Keratinocyte (primary cell): ENCODE data around the gene SLC7A5. TPM values are rescaled to one million over a fixed set of nuclear protein-coding genes. Genes with fewer than 3 reads are reported as not detected.

ENCODE experiments used
- DNase-seq: peaks from one replicate; pipeline ENCODE4 v3.0.0-alpha.2; 2011; ENCODE audit warnings: low read depth, missing footprints, low spot score
- FAIRE-seq: peaks from 2 replicates; lab custom pipeline; 2011; peaks lifted over from hg19 to GRCh38; lab: Jason Lieb, UNC
- H2AFZ ChIP-seq: 2 replicates; pipeline ENCODE4 v1.6.0; 2012; ENCODE audit warnings: low read length, control low read depth, inconsistent platforms; ENCODE audit not compliant: control insufficient read depth
- H3K27ac ChIP-seq: 2 replicates; pipeline ENCODE4 v1.5.1; 2011; ENCODE audit warnings: low read length; ENCODE audit not compliant: control insufficient read depth, insufficient read depth
- H3K27me3 ChIP-seq: 3 replicates; pipeline ENCODE4 v1.6.0; 2011; ENCODE audit warnings: low read length; ENCODE audit not compliant: control insufficient read depth, insufficient read depth; ENCODE audit errors: extremely low read depth
- H3K36me3 ChIP-seq, 2 experiments: 2 replicates in 1 of 2; 3 replicates in 1 of 2; pipeline ENCODE4 v1.5.1; 2011; ENCODE audit warnings: low read length in 2 of 2, mild to moderate bottlenecking in 1 of 2; ENCODE audit not compliant: control insufficient read depth in 2 of 2, insufficient read depth in 2 of 2; ENCODE audit errors: extremely low read depth in 1 of 2
- H3K4me1 ChIP-seq: 3 replicates; pipeline ENCODE4 v1.5.1; 2011; ENCODE audit warnings: low read length; ENCODE audit not compliant: control insufficient read depth, insufficient read depth; ENCODE audit errors: extremely low read depth
- H3K4me2 ChIP-seq: 3 replicates; pipeline ENCODE4 v1.6.0; 2011; ENCODE audit warnings: low read depth, low read length; ENCODE audit not compliant: control insufficient read depth, insufficient read depth; ENCODE audit errors: extremely low read depth
- H3K4me3 ChIP-seq, 3 experiments: fragments of 200-600 bp in 1 of 3; sonication (generic) in 1 of 3; 2 replicates in 2 of 3; 3 replicates in 1 of 3; pipeline ENCODE4 v1.5.1; 2011 to 2016; ENCODE audit warnings: low read length in 3 of 3, mild to moderate bottlenecking in 3 of 3, control low read depth in 2 of 3, inconsistent platforms in 1 of 3, low read depth in 1 of 3, mixed read lengths in 1 of 3, mixed run types in 1 of 3, moderate library complexity in 1 of 3; ENCODE audit not compliant: control insufficient read depth in 2 of 3, insufficient read depth in 2 of 3; ENCODE audit errors: extremely low read depth in 1 of 3
- H3K79me2 ChIP-seq: 2 replicates; pipeline ENCODE4 v1.6.0; 2012; ENCODE audit warnings: low read length; ENCODE audit not compliant: control insufficient read depth, insufficient read depth
- H3K9ac ChIP-seq: 3 replicates; pipeline ENCODE4 v1.6.0; 2011; ENCODE audit warnings: low read length; ENCODE audit not compliant: control insufficient read depth, insufficient read depth; ENCODE audit errors: extremely low read depth
- H3K9me1 ChIP-seq: 3 replicates; pipeline ENCODE4 v1.6.0; 2011; ENCODE audit warnings: low read length; ENCODE audit not compliant: control insufficient read depth, insufficient read depth; ENCODE audit errors: extremely low read depth
- H3K9me3 ChIP-seq: 2 replicates; pipeline ENCODE4 v1.5.1; 2012; ENCODE audit warnings: low read depth, low read length; ENCODE audit not compliant: control insufficient read depth
- H4K20me1 ChIP-seq: 3 replicates; pipeline ENCODE4 v1.6.0; 2011; ENCODE audit warnings: low read length; ENCODE audit not compliant: control insufficient read depth, insufficient read depth; ENCODE audit errors: extremely low read depth
- CTCF ChIP-seq, 3 experiments: IDR thresholded peaks in 1 of 3; conservative IDR thresholded peaks in 1 of 3; optimal IDR thresholded peaks in 1 of 3; 2 replicates in 2 of 3; 3 replicates in 1 of 3; pipeline versions ENCODE3 to v1.5.1; 2011; ENCODE audit warnings: low read length in 3 of 3, mild to moderate bottlenecking in 3 of 3, moderate library complexity in 2 of 3, control low read depth in 1 of 3, inconsistent platforms in 1 of 3; ENCODE audit not compliant: insufficient read depth in 2 of 3; ENCODE audit errors: extremely low read depth in 1 of 3
- EZH2 ChIP-seq: IDR thresholded peaks from one replicate; pipeline ENCODE4 v1.6.1; 2012; ENCODE audit warnings: inconsistent platforms, mild to moderate bottlenecking, low read length, moderate library complexity
- dilution Hi-C: fragments of 300-500 bp; cut with MboI; formaldehyde crosslinking; loops from one replicate; pipeline ENCODE4 v1.7.0; 2020; ENCODE audit warnings: low sequenced_read_pairs; ENCODE audit not compliant: extremely low pct_ligation_motif_present
- polyA plus RNA-seq, 5 experiments: library from polyadenylated mRNA; depleted of rRNA in 3 of 5; stranded (reverse) in 3 of 5; stranded (forward) in 1 of 5; unstranded in 1 of 5; fragments of >200 nt; gene quantifications; 1 replicate in 1 of 5; 2 replicates in 3 of 5; 3 replicates in 1 of 5; pipeline versions ENCODE4 v1.2.1 to v1.2.3, GENCODE V29; 2011 to 2012; ENCODE audit warnings: missing spikeins in 2 of 5, low read depth in 1 of 5, low replicate concordance in 1 of 5
- small RNA-seq, 3 experiments: library from RNA; depleted of rRNA; stranded (forward); fragments of <200 nt; gene quantifications; one replicate each; pipeline ENCODE3, GENCODE V24; 2012; ENCODE audit warnings: low read depth in 3 of 3, low replicate concordance in 1 of 3; ENCODE audit not compliant: insufficient read length in 3 of 3

SLC7A5 gene
- polyA plus RNA-seq, 1 donor (not counting 4 experiments of a cell fraction or from before 2014, with no cell fraction given): 114 TPM

GRCh38 chr16:87780385-87780989 lies 88.8 kb downstream of the SLC7A5 start:
- Histone ChIP-seq H3K79me2 (no peaks in the 10 kb centered on the region), H4K20me1 (no peaks in the 10 kb centered on the region), H3K27me3 (no peaks in the 10 kb centered on the region), H3K9ac (no peak overlapping the region), H3K4me3 (no peak overlapping the region), H2AFZ (no peak overlapping the region), H3K9me3 (no peaks in the 10 kb centered on the region), H3K4me1 (peaks cover 23% of the 10 kb centered on the region), H3K27ac (peak overlapping the region; percentile 23), H3K9me1 (no peaks in the 10 kb centered on the region), H3K4me2 (peak overlapping the region; percentile 1), H3K36me3 (no peaks in the 10 kb centered on the region)
- dilution Hi-C loops: no loop called here
- no peak for FAIRE-seq
- TF ChIP-seq EZH2: no peak
- no peak for TF ChIP-seq CTCF (optimal IDR thresholded peaks at IDR 0.05 in 1 of 3, IDR thresholded peaks at IDR 0.05 in 1 of 3, conservative IDR thresholded peaks at IDR 0.05 in 1 of 3; ENCODE audit: extremely low read depth in 1 of 3, insufficient read depth in 2 of 3, low read length in 3 of 3)
- DNase-seq: no peak

Small RNA genes within 50 kb of the gene (small RNA-seq; reads per million reads assigned to genes)
- 0 to 0.67 (median 0) reads per million in 3 experiments for gene MIR6775

Other genes with a start within 250 kb of the SLC7A5 start
- gene KLHDC4, start 103.5 kb downstream of the SLC7A5 start, polyA plus RNA-seq: 13.4 to 15.3 TPM (median 13.4 TPM) in 3 replicates
- not detected in 3 replicates for gene CA5A, start 67.0 kb upstream of the SLC7A5 start, polyA plus RNA-seq
- gene BANP, start 81.9 kb upstream of the SLC7A5 start, polyA plus RNA-seq: 10.0 to 12.9 TPM (median 10.8 TPM) in 3 replicates